HFF-Myc (cell line): ENCODE data around the gene DOCK9.

ENCODE experiments used
- DNase-seq: peaks from one replicate; pipeline ENCODE4 v3.0.0-alpha.2; 2011; ENCODE audit warnings: low read depth; ENCODE audit errors: extremely low read depth
- H3K4me3 ChIP-seq: replicated peaks from 2 replicates; pipeline ENCODE4 v1.5.1; 2011; ENCODE audit warnings: low read depth, mild to moderate bottlenecking, control low read depth, low read length
- TF ChIP-seq, protein P1 (sequence below): IDR thresholded peaks from 2 replicates; pipeline ENCODE4 v1.5.1; 2012; ENCODE audit warnings: mild to moderate bottlenecking, low read depth, low read length, control low read depth; ENCODE audit errors: missing control alignments

Gene DOCK9

DNA sequence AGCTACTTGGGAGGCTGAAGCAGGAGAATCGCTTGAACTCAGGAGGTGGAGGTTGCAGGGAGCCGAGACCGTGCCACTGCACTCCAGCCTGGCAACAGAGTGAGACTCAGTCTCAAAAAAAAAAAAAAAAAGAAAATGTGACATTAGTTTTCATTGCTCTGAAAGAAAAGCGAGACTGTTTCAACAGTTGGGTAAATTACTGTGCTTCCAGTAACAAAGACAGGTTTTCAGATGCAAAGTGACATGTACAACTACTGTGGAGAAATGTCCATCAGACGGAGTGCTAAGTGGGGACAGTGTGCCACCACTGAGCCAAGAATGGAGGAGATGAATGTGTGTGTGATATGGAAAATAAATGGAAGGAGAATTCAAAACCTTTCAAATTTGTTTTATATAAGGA is 201.2 kb downstream of the DOCK9 start:
- no peak overlapping the region for H3K4me3 ChIP-seq
- no peak for DNase-seq
- TF ChIP-seq, protein P1, sequence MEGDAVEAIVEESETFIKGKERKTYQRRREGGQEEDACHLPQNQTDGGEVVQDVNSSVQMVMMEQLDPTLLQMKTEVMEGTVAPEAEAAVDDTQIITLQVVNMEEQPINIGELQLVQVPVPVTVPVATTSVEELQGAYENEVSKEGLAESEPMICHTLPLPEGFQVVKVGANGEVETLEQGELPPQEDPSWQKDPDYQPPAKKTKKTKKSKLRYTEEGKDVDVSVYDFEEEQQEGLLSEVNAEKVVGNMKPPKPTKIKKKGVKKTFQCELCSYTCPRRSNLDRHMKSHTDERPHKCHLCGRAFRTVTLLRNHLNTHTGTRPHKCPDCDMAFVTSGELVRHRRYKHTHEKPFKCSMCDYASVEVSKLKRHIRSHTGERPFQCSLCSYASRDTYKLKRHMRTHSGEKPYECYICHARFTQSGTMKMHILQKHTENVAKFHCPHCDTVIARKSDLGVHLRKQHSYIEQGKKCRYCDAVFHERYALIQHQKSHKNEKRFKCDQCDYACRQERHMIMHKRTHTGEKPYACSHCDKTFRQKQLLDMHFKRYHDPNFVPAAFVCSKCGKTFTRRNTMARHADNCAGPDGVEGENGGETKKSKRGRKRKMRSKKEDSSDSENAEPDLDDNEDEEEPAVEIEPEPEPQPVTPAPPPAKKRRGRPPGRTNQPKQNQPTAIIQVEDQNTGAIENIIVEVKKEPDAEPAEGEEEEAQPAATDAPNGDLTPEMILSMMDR = no peak

DNA sequence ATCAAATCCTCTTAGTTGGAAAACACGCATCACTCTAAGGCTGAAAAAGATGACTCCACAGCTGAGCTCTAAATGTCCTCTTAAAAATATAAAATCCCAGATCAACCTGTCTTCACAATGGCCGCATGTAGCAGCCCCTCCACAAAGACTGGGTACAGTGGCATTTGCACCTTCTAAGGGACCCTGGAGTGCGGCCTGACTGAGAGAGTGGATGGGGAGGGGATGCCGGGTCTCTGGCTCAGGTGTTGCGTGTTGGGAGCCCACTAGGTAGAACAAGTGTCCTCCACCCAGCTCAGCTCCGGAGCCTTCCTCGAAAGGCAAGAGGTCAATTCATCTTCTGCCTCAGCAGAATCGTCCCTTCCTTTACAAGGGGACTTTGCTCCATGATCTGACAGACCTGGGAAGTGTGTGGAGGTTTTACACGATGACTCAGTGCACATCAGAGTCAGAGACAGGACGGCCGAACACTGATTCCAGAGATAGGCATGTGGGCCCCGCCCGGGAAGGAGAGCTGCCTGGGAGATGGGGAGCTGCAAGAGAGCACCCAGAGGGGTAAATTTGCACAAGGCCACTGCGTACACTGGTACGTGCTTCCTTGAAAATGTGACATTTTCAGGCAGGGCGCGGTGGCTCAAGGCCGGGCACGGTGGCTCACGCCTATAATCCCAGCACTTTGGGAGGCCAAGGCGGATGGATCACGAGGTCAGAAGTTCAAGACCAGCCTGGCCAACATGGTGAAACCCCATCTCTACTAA is 201.8 kb downstream of the DOCK9 start:
- DNase-seq = no peak
- TF ChIP-seq, protein P1 = no peak
- no peak overlapping the region for H3K4me3 ChIP-seq

DNA sequence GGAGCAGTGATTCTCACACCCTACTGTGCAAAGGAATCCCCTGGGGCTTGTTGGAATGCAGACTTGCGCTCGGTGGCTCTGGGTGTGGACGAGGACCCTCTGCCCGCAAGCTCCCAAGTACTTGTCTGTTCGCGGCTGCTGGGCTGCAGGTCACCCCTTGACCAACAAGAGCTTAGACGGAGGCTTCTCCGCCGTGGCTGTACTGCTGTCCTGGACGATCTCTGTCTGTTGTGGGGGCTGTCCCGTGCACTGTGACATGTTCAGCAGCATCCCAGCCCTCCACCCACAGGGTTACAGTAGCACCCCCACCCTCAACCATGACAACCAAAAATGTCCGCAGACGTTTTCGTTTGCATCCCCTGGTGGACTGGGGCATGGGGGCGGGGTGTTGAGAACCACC is 202.5 kb downstream of the DOCK9 start:
- DNase-seq = no peak
- TF ChIP-seq, protein P1 = no peak
- no peak overlapping the region for H3K4me3 ChIP-seq

DNA sequence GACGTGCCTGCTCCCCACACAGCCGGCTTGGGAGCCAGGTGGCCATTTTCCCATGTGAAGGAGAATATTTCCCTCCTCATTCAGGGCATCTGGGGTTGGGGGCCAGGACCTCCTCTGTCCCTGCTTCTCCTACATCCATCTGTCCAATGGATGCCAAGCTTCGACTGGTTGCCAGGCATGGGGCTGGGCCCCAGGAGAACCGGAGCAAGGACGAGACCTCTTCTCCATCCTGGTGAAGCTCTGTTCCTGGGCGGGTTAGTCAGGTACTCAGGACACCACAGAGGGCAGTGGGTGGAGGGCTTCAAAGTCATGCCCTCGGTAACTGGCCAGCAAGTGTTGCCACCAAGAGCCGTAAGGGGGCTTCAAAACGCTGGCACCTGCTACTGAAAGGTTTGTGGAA is 203.1 kb downstream of the DOCK9 start:
- TF ChIP-seq, protein P1 = no peak
- DNase-seq = no peak
- H3K4me3 ChIP-seq = no peak overlapping the region

DNA sequence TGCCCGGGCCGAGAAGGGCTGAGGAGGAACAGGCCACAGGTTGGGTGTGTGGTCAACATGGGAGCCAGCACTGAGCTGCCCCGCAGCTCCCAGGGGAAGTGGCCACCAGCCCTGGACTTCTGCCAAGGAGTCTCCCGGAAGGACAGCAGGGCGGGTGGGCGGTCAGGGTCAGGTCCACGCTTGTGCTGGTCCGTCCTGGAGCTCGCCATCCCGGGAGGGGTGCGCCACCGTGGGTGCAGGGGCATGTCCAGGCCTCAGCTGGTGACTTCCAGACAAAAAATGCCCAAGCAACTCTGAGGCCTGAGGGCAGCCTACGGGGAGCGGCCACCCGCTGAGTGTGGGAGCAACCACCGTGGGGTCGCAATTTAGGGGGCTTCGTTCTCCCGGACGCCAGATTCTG is 203.9 kb downstream of the DOCK9 start:
- no peak for DNase-seq
- no peak overlapping the region for H3K4me3 ChIP-seq
- TF ChIP-seq, protein P1 = no peak

DNA sequence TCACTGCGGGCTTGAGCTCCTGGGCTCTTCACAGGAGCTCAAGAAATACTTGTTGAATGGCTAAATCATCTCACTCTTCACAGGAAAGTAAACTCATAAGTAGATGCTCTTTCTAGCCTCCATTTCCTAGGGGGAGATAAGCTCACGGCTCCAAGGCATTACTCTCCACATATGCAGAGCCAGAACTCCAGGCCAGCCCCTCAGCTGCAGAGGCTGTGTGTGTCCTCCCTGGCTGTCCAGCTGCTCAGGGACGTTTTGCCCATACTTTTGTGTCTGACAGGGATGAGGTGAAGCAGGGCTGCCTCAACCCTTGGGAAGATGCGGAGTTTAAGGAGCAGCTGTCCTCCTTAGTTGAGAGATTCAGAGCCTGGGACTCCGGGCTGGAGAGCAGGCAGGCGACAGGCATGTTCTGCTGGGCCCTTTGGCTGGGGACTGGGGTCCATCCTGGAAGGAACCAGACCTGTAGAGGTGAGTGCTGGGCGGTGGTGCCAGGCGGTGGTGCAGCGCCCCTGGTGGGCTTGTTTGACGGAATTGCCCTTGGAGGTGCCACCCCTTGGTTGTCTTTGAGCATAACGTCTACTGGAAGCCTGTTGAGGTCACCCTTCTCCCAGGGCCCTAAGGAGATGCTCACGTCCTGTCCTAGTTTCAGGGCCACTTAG is 204.9 kb downstream of the DOCK9 start:
- H3K4me3 ChIP-seq = no peak overlapping the region
- no peak for DNase-seq
- TF ChIP-seq, protein P1 = no peak
